ENCODE results near the gene KLHL22.
"Not testable (repeated sequence)": the region's sequence is repeated elsewhere in the genome, so short reads cannot be mapped to it uniquely, and the experiment has no call there.

Gene KLHL22

GRCh38 chr22:20455709-20456063 is 39.9 kb downstream of the KLHL22 start:
- Histone ChIP-seq H3K36me3 (ENCODE audit: insufficient read depth, low read length) (no peaks in the 10 kb centered on the region), H3K9ac (ENCODE audit: insufficient read length) (no peak overlapping the region), H3K9me3 (ENCODE audit: low read depth, low read length) (no peaks in the 10 kb centered on the region), H3K4me3 (no peak overlapping the region), H3K27ac (no peak overlapping the region)
- DNase-seq (ENCODE audit: low read depth, low spot score) = no peak
- TF ChIP-seq FOXP2 (optimal IDR thresholded peaks at IDR 0.05; ENCODE audit: control extremely low read depth, extremely low read length, insufficient read depth) = no peak
- TF ChIP-seq POLR2AphosphoS5 (IDR thresholded peaks at IDR 0.05; ENCODE audit: borderline replicate concordance, low read depth, low read length) = no peak
- TF ChIP-seq EZH2 (IDR thresholded peaks at IDR 0.05) = no peak

- no peak overlapping the region for H3K9ac ChIP-seq (ENCODE audit: insufficient read length)
- H3K9me3 ChIP-seq (ENCODE audit: low read depth, low read length) = no peaks in the 10 kb centered on the region
- DNase-seq (ENCODE audit: low read depth, low spot score) = no peak
- H3K4me3 ChIP-seq = no peak overlapping the region
- no peak overlapping the region for H3K27ac ChIP-seq
- H3K36me3 ChIP-seq (ENCODE audit: insufficient read depth, low read length) = no peaks in the 10 kb centered on the region
- TF ChIP-seq FOXP2 (optimal IDR thresholded peaks at IDR 0.05; ENCODE audit: control extremely low read depth, extremely low read length, insufficient read depth) (no peak), EZH2 (IDR thresholded peaks at IDR 0.05) (no peak), POLR2AphosphoS5 (IDR thresholded peaks at IDR 0.05; ENCODE audit: borderline replicate concordance, low read depth, low read length) (no peak)
Measured at GRCh38 chr22:20453222-20453621, 42.4 kb downstream of the KLHL22 start.

GRCh38 chr22:20451920-20452319 is 43.7 kb downstream of the KLHL22 start:
- H3K4me3 ChIP-seq = no peak overlapping the region
- H3K9me3 ChIP-seq (ENCODE audit: low read depth, low read length) = no peaks in the 10 kb centered on the region
- H3K27ac ChIP-seq = no peak overlapping the region
- no peak for TF ChIP-seq EZH2 (IDR thresholded peaks at IDR 0.05)
- no peak for TF ChIP-seq POLR2AphosphoS5 (IDR thresholded peaks at IDR 0.05; ENCODE audit: borderline replicate concordance, low read depth, low read length)
- no peak for TF ChIP-seq FOXP2 (optimal IDR thresholded peaks at IDR 0.05; ENCODE audit: control extremely low read depth, extremely low read length, insufficient read depth)
- H3K36me3 ChIP-seq (ENCODE audit: insufficient read depth, low read length) = no peaks in the 10 kb centered on the region
- no peak overlapping the region for H3K9ac ChIP-seq (ENCODE audit: insufficient read length)
- DNase-seq (ENCODE audit: low read depth, low spot score) = no peak

- not testable (repeated sequence) for H3K9ac ChIP-seq (ENCODE audit: insufficient read length); H3K9me3 ChIP-seq (ENCODE audit: low read depth, low read length); H3K36me3 ChIP-seq (ENCODE audit: insufficient read depth, low read length); DNase-seq (ENCODE audit: low read depth, low spot score); H3K27ac ChIP-seq; H3K4me3 ChIP-seq
Measured at GRCh38 chr22:20451129-20451778, 44.3 kb downstream of the KLHL22 start.

GRCh38 chr22:20450551-20450906 is 45.1 kb downstream of the KLHL22 start:
- no peak overlapping the region for H3K4me3 ChIP-seq
- H3K36me3 ChIP-seq (ENCODE audit: insufficient read depth, low read length) = no peaks in the 10 kb centered on the region
- no peak overlapping the region for H3K9ac ChIP-seq (ENCODE audit: insufficient read length)
- H3K9me3 ChIP-seq (ENCODE audit: low read depth, low read length) = no peaks in the 10 kb centered on the region
- DNase-seq (ENCODE audit: low read depth, low spot score) = no peak
- H3K27ac ChIP-seq = no peak overlapping the region
- TF ChIP-seq FOXP2 (optimal IDR thresholded peaks at IDR 0.05; ENCODE audit: control extremely low read depth, extremely low read length, insufficient read depth) = no peak
- no peak for TF ChIP-seq POLR2AphosphoS5 (IDR thresholded peaks at IDR 0.05; ENCODE audit: borderline replicate concordance, low read depth, low read length)
- no peak for TF ChIP-seq EZH2 (IDR thresholded peaks at IDR 0.05)

- DNase-seq (ENCODE audit: low read depth, low spot score) = no peak
- no peaks in the 10 kb centered on the region for H3K36me3 ChIP-seq (ENCODE audit: insufficient read depth, low read length)
- no peak overlapping the region for H3K27ac ChIP-seq
- H3K9me3 ChIP-seq (ENCODE audit: low read depth, low read length) = no peaks in the 10 kb centered on the region
- H3K4me3 ChIP-seq = no peak overlapping the region
- no peak for TF ChIP-seq FOXP2 (optimal IDR thresholded peaks at IDR 0.05; ENCODE audit: control extremely low read depth, extremely low read length, insufficient read depth)
- no peak for TF ChIP-seq POLR2AphosphoS5 (IDR thresholded peaks at IDR 0.05; ENCODE audit: borderline replicate concordance, low read depth, low read length)
- TF ChIP-seq EZH2 (IDR thresholded peaks at IDR 0.05) = no peak
- no peak overlapping the region for H3K9ac ChIP-seq (ENCODE audit: insufficient read length)
Measured at GRCh38 chr22:20449819-20450550, 45.6 kb downstream of the KLHL22 start.

GRCh38 chr22:20448630-20449029 is 47.0 kb downstream of the KLHL22 start:
- H3K9me3 ChIP-seq (ENCODE audit: low read depth, low read length) = no peaks in the 10 kb centered on the region
- TF ChIP-seq FOXP2 (optimal IDR thresholded peaks at IDR 0.05; ENCODE audit: control extremely low read depth, extremely low read length, insufficient read depth) (no peak), EZH2 (IDR thresholded peaks at IDR 0.05) (no peak), POLR2AphosphoS5 (IDR thresholded peaks at IDR 0.05; ENCODE audit: borderline replicate concordance, low read depth, low read length) (no peak)
- no peak overlapping the region for H3K9ac ChIP-seq (ENCODE audit: insufficient read length)
- no peak for DNase-seq (ENCODE audit: low read depth, low spot score)
- no peak overlapping the region for H3K27ac ChIP-seq
- H3K4me3 ChIP-seq = no peak overlapping the region
- no peaks in the 10 kb centered on the region for H3K36me3 ChIP-seq (ENCODE audit: insufficient read depth, low read length)

GRCh38 chr22:20446383-20446970 is 49.1 kb downstream of the KLHL22 start:
- TF ChIP-seq POLR2AphosphoS5 (IDR thresholded peaks at IDR 0.05; ENCODE audit: borderline replicate concordance, low read depth, low read length) (no peak), EZH2 (IDR thresholded peaks at IDR 0.05) (no peak), FOXP2 (optimal IDR thresholded peaks at IDR 0.05; ENCODE audit: control extremely low read depth, extremely low read length, insufficient read depth) (no peak)
- H3K9ac ChIP-seq (ENCODE audit: insufficient read length) = no peak overlapping the region
- H3K4me3 ChIP-seq = no peak overlapping the region
- H3K9me3 ChIP-seq (ENCODE audit: low read depth, low read length) = no peaks in the 10 kb centered on the region
- H3K27ac ChIP-seq = no peak overlapping the region
- no peak for DNase-seq (ENCODE audit: low read depth, low spot score)
- H3K36me3 ChIP-seq (ENCODE audit: insufficient read depth, low read length) = 0 out of 2 replicates have a peak, but pooled peaks cover 2% of the 10 kb centered on the region
